AG09319 (cell line): ENCODE data around the gene GPR108.

Source experiments
- DNase-seq: peaks from one replicate; pipeline ENCODE4 v3.0.0-alpha.2; 2010; ENCODE audit warnings: low read depth; ENCODE audit errors: extremely low read depth
- TF ChIP-seq, protein P1 (sequence below): IDR thresholded peaks from 2 replicates; pipeline ENCODE4 v1.5.1; 2011; ENCODE audit warnings: low read depth, mild to moderate bottlenecking, inconsistent platforms, low read length, moderate library complexity

GPR108 gene

DNA sequence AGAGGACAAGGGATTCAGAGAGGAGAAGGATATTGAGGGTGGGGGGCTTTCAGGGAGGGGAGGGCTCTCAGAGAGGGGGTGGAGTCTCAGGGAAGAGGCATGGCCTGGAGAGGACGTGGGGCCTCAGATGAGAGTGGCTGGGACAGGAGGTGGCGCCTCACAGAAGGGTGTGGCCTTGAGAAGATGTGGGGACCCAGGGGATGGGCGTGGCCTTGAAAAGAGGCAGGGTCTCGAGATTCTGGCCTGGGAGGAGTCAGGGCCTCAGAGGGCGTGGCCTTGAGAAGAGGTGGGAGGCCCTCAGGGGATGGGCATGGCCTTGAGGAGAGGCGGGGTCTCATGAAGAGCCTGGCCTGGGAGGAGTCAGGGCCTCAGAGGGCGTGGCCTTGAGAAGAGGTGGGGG lies 43.7 kb downstream of the GPR108 start:
- TF ChIP-seq, protein P1, sequence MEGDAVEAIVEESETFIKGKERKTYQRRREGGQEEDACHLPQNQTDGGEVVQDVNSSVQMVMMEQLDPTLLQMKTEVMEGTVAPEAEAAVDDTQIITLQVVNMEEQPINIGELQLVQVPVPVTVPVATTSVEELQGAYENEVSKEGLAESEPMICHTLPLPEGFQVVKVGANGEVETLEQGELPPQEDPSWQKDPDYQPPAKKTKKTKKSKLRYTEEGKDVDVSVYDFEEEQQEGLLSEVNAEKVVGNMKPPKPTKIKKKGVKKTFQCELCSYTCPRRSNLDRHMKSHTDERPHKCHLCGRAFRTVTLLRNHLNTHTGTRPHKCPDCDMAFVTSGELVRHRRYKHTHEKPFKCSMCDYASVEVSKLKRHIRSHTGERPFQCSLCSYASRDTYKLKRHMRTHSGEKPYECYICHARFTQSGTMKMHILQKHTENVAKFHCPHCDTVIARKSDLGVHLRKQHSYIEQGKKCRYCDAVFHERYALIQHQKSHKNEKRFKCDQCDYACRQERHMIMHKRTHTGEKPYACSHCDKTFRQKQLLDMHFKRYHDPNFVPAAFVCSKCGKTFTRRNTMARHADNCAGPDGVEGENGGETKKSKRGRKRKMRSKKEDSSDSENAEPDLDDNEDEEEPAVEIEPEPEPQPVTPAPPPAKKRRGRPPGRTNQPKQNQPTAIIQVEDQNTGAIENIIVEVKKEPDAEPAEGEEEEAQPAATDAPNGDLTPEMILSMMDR = no peak
- DNase-seq = no peak

DNA sequence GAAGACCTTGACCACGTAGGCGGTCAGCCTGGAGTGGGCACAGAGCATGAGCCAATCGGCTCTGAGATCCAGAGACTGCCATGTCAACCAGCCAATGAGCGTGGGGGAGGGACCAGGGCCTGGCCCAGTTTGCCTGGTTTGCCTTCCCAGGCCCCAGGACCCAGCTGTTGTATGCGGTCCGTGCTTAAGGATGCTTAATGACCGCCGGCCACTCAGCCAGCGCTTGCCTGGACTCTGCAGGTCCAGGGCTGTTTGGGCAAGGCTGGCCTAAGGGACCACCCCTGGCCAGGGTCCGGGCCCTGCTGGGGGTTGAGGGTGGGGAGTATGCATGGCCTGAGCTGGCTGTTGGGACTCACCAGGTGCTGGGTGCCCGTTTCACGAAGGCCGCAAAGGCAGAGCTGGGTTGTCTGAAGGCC lies 44.3 kb downstream of the GPR108 start:
- TF ChIP-seq, protein P1 = no peak
- no peak for DNase-seq

DNA sequence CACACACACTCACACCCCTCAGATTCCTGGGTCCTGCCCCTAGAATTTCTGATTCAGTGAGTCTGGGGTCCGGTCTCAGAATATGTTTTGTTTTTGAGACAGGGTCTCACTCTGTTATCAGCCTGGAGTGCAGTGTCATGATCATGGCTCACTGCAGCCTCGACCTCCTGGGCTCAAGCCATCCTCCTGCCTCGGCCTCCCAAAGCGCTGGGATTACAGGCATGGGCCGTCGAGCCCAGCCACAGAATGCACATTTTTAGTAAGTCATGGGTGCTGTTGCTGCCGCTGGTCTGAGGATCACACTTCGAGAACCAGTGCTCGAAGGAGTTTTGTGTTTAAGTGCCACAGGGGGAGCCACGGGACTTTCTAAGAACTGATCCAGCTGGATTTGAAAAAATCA lies 45.4 kb downstream of the GPR108 start:
- TF ChIP-seq, protein P1 = no peak
- no peak for DNase-seq

DNA sequence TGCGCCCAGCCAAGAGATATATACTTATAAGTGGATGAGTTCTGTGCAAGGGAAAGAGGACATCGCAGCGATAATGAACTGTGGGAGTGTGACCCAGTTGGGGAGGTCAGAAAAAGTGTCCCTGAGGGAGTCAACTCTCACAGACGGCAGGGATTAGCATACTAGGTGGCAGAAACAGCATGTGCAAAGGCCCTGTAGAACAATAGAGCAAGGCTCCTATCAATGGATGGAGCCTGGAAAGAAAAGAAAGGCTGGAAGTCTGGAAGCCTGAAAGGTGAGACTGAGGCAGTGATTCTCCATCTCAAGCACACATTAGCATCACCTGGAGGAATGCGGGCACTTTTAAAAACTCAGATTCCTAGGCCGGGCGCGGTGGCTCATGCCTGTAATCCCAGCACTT lies 46.0 kb downstream of the GPR108 start:
- no peak for DNase-seq
- TF ChIP-seq, protein P1 = no peak

DNA sequence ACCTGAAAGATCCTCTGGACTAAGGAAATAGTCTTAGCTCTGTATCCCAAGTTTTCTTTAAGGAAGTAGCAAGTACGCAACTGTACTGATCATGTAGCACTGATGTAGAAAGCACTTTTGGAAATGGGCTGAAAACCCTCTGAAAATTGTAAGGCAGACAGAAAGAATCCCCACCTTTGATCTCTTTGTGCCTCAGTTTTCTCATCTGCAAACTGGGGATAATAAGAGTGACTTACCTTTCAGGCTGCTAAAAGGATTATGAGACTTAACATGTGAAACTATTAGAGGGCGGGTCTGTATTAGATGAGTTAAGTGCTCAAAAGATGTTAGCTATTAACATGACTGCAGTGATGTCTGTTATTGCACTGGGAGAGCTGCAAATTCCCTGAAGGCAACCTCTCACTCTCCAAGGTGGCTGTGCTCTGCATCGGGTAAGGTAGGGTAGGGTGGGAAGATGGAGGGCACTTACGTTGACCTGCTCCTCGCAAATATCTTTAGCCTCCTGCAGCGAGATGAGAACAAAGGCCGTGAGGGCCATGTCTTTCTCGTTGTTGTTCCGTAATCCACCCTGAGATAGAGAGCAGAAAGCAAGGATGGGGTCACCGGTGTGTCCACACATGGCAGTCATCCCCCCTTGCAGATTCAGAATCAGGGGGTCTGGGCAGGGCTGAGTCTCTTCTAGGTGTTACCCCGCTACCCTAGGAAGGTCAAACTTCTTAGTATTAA lies 47.1 kb downstream of the GPR108 start:
- DNase-seq = no peak
- TF ChIP-seq, protein P1 = no peak

DNA sequence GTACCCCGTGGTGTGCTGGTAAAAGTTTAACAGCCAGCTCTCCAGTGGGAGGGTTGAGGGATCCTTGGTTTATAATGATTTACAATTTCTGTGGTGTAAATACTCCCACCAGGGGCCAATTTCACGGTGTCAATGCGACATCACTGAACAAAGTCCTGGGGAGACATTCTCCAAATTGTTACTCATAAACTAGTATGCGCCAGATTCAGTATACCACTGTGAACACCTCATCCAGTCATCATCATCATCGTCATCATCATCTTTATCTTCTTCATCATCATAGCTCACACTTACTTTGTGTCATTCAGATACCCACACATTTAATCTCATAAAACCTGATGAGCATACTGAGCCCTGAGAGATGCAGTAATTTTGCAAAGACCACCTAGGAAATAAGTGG lies 50.3 kb downstream of the GPR108 start:
- TF ChIP-seq, protein P1 = no peak
- no peak for DNase-seq

DNA sequence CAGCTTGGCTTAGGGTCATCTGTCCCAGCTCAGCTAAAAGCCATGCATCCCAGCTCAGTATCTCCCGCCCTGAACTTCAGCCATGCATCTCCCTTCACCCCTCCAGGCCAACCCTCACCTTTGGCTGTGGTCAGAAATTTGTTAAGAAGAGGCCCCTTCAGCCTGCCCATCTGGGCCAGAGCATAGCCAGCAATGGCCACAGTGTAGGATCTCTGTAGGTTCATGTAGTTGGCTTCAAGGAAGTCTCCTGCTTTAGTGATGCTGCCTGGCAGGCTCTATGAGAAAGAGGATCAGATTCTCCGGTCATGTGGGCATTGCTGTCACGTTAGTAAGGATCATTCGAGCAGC lies 50.8 kb downstream of the GPR108 start:
- TF ChIP-seq, protein P1 = no peak
- DNase-seq = no peak
